ENCODE measurements around the gene CPM.

CPM gene

DNA sequence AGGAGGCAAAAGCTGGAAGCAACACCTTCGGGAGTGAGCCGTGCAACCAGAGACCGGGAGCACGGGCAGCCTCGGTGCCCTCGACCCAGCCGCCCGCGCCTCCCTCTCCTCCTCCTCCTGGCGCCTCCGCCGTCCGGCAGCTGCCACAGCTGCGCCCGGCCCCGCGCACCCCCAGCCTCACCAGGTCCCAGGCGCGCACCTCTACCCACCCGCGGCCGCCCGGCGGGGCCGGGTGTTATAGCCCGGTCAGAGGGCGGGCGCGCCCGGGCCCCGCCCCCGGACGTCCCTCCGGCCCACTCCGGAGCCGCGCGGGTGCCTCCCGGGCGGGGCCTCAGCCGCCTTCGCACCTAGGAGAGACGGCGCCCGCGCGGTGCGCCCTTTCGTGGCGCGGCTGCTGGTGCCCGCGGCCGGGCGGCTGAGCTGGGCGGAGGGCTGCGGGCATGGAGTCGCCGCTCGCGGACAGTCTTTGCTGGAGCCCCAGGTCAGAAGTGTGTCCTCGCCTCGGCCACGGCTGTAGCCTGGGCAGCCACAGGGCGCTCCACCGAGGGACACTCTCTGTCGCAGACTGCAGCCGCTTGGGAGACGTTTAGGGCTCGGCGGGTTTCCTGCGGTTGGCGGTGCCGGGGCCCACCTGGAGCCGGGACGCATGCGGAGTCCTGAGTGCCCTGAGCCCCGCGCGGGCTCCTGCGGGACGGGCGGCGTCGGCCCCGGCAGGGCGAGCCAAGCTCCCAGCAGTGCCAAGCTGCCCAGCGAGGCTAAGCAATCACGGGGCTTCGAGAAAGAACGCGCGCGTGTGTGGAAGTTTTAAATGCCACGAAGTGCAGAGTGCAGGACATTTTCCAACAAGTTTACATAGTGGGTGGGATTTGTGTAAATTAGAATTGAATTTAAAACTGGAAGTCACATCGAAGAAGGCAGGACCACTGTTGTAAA, at the start of gene CPM:
CPM (minus strand) TSS at position 211 of the 933 bp plus-strand sequence. CDS start 334 bp downstream, outside the sequence.
- peak; percentile 85 for DNase-seq

DNA sequence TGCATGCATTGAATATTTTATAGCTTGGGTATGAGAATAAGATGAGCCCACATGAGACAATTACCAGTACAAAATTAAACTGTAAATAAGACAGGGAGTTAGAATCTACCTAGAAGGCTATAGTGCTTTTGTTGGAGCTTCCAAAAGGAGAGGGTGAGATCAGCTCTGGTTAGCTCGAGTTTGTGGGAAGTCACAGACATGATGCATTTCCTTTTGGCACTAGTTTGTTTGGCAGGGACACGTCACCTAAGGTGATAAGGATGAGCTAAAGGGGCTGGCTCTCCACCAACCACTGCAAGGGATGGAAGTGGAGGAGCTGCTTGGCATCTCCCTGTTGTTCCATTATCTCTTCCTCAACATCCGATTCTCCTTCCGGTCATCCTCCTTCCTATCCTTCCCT, 48.5 kb upstream of the CPM start:
- no peak for DNase-seq

- no peak for DNase-seq
These were observed 47.7 kb upstream of the CPM start for GRCh38 chr12:68980476-68981212.

- DNase-seq = no peak
These were observed 45.7 kb upstream of the CPM start for GRCh38 chr12:68978678-68979077.

- DNase-seq = no peak
These were observed 45.1 kb upstream of the CPM start for GRCh38 chr12:68977909-68978610.

GRCh38 chr12:68977335-68977734, 44.4 kb upstream of the CPM start:
- no peak for DNase-seq

DNA sequence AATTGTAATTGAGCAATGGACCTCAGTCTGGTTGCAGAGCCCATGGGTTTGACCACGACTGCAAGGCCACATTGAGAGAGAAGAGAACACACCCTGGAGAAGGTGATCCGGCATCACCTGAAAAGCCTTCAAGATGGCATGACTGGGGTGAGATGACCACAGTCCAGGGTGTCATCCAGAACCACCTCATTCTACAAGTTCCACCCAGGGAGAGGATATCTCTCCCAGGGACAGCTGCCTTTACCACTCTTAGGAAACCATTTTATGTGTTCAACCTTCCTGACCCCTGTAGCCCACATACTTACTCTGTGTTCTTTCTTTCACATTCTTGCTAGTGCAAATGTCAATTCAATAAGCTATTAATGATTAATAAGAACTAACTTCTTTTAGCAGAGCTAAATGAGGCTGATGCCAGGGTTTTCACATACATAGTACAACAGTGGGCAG, 43.4 kb upstream of the CPM start:
- no peak for DNase-seq

DNA sequence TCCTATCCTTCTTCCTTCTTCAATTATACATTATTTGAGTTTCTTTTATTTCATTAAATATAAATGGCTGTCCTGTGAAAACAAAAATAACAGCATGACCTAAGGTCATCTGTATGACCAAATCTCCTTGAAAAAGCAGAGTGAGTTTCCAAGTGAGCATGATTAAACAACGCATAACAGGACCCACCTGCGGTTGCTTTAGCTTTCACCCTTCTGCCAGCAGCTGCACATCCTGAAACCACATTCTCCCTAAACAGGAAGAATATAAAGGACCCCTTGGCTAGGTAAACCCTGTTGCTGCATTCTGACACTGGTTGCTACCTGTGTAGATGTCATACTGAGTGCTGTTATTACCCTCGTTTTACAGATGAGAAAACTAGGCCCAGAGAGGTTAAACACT, 42.8 kb upstream of the CPM start:
- no peak for DNase-seq

GRCh38 chr12:68972595-68972994, 39.6 kb upstream of the CPM start:
- DNase-seq = no peak

DNA sequence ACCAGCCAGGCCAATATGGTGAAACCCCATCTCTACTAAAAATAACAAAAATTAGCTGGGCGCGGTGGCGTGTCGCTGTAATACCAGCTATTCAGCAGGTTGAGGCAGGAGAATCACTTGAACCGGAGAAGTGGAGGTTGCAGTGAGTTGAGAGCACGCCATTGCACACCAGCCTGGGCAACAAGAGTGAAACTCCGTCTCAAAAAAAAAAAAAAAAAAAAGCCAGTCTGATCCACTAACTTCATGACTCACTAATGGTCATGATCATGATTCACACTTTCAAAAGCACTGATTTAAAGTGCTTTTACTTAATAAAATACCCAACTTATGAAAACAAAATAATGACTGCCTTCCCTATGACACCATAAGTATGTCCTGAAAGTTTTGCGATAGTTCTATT, 38.4 kb upstream of the CPM start:
- DNase-seq = no peak

- no peak for DNase-seq
These were observed 38.0 kb upstream of the CPM start for GRCh38 chr12:68970951-68971350.

- DNase-seq = no peak
These were observed 37.3 kb upstream of the CPM start for GRCh38 chr12:68970306-68970705.

DNA sequence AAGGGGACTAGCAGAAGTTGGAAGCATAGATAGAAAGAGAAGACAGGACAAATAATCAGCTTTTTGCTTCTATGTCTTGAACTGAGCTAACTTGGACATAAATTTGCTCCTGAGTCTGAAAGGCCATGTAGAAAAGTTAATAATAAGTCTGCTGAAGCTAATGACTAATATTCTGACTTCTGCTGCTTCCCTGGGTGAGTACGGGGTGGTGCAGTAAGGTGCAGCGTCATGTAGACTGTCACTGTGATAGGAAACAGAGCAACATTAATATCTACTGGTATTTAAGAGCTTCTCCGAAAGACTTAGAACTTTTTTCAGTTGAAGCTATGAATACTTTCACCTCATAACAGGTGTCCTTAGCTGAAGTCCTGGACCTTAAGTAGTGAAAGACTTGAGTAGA, 34.1 kb upstream of the CPM start:
- no peak for DNase-seq

DNA sequence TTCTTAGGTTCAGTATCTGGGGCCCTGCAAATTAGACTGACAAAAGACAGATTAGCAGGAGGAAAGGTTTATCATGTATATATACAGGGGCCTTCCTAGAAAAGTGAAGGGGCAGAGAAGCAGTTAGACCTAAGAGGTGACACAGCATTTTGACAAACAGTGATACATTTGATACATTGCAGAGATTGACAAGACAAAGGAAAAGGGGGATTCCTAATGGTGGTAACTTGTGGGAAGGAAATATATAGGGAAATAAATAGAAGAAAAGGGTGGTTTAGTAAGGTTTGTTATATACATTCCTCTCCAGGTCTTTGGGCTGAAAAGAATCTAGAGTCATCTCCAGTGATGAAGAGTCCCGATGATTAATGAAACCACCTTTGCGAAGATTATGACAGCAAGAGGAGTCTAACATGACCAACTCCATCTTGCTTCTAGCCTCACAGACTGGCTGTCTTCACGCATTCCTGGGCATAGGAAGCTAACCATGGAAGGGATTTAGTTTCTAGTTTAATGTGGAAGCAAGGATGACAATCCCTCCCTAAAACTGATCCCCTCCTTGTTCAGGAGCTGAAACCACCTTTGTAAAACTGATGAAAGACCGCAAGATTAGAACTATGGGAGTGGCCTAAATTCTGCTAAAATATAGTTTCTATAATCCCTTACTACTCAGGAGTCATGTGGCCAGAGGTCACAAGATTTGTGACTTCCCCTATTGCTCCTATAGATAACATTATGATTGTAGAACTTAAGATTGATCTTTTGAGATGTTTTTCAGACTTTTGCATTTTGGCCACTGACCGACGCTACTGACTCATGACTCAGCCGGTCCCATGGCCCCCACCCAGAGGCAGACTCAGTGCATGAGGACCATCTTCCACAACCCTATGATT, 31.1 kb upstream of the CPM start:
- DNase-seq = no peak

DNA sequence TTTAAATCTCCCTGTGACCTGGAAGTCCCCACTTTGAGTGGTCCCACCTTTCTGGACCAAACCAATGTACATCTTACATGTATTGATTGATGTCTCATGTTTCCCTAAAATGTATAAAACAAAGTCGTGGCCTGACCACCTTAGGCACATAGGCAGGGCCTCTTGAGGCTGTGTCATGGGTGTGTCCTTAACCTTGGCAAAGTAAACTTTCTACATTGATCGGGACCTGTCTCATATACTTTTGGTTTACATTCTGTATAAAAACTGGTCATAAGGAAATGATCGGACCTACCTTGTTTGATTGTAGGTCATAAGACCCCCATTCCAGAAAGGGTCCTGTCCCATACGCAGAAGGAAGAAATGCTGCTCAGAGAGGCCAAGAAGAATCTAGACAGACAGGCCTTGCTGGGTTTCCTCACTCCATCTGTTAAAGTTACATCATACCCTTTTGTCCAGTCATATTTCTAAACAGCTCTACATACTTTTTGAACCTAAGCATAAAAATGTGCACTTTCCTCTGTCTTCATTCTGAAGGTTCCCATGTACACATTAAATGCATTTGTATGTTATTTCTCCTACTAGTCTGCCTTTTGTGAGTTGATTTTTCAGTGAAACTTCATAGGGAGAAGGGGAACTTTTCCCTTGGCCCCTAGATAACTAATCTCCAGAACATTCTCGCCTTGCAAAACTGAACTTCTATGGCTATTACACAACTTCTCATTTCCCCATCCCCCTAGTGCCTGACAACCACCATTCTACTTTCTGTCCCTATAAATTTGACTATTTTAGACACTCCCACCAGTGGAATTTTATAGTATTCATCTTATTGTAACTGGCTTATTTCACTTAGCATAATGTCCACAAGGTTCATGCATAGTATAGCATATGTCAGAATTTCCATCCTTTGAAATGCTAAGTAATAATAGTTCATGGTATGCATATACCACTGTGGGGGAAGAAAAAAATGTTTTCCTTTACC, 30.2 kb upstream of the CPM start:
- DNase-seq = no peak

DNA sequence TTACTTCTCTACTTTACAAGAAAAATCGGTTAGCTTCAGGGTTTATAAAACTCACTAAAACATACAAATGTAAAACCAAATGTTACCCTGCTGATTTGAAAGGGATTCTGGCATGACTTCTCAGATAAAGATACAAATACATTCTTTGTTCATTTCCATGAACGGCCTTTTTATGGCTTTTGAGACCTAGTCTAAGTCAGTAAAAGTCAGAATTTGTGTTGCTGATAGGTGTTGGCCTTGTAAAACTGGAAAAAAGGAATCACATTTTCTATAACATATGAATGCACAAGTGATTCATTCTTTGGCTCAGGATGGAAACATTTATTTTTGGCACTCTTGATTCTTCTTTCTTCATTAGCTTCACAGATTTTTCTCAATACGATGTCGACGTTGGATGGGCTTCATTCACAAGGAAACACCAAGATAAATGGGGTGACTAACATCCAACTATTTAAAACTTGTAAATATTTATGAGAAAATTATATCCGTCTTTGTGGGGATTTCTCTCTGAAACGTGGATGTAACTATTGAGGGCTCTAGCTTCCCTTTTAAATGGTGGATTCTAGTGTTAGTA, 27.0 kb upstream of the CPM start:
- DNase-seq = no peak

GRCh38 chr12:68959143-68959858, 26.3 kb upstream of the CPM start:
- no peak for DNase-seq

DNA sequence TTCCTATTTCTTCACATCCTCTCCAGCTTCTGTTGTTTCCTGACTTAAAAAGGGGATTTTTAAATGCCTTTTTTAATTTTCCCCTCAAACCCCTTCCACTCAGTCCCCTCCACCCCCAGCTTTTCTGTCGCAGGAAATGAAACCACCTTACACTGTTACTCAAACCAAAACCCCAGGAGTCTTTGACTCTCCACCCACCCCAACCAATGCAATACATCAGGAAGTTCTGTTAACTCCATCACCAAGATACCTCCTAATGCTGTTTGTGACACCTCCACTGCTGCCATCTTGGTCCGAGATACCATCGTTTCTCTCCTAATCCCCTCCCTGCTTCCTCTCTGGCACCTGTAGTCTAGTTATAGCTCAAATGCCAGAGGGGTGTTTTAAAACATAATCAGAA, 25.4 kb upstream of the CPM start:
- DNase-seq = no peak

GRCh38 chr12:68957273-68957672, 24.3 kb upstream of the CPM start:
- no peak for DNase-seq

DNA sequence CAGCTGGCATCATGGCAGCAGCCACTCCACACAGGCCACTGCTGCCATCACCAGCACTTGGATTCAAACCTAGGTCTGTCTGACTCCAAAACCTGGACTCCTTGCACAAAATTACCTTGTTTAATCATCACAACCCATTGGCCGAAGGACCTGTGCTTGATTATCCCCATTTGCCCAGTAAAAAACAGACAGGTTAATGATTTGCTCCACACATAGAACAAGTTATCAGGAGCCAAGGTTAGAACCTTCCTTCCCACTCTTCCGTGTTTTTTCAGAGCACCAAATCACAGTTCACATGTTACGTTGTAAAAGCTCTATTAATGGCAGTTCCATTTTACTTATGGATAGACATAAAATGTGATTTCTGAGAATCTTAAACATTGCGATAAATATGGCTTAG, 23.5 kb upstream of the CPM start:
- no peak for DNase-seq

Measured in islet precursor cell (in vitro differentiated cells).